ENCODE results near the gene RPUSD1.

RPUSD1 gene

GRCh38 chr16:794853-795466 lies 6.8 kb upstream of the RPUSD1 start:
- TF ChIP-seq CTCF (conservative IDR thresholded peaks at IDR 0.05; ENCODE audit: low read depth, low read length) = no peak

GRCh38 chr16:794091-794822 lies 6.1 kb upstream of the RPUSD1 start:
- no peak overlapping the region for H3K4me3 ChIP-seq (ENCODE audit: low read depth, low read length)
- no peak for DNase-seq (ENCODE audit: low read depth)
- TF ChIP-seq CTCF (conservative IDR thresholded peaks at IDR 0.05; ENCODE audit: low read depth, low read length) = no peak

More at GRCh38 chr16:794853-795466, 6.8 kb upstream of the RPUSD1 start:
- H3K4me3 ChIP-seq (ENCODE audit: low read depth, low read length) = no peak overlapping the region
- DNase-seq (ENCODE audit: low read depth) = no peak

GRCh38 chr16:793414-793813 lies 5.2 kb upstream of the RPUSD1 start:
- DNase-seq (ENCODE audit: low read depth) = no peak

GRCh38 chr16:792221-792995 lies 4.2 kb upstream of the RPUSD1 start:
- TF ChIP-seq CTCF (conservative IDR thresholded peaks at IDR 0.05; ENCODE audit: low read depth, low read length) = no peak
- H3K4me3 ChIP-seq (ENCODE audit: low read depth, low read length) = no peak overlapping the region
- DNase-seq (ENCODE audit: low read depth) = no peak

More at GRCh38 chr16:793414-793813, 5.2 kb upstream of the RPUSD1 start:
- TF ChIP-seq CTCF (conservative IDR thresholded peaks at IDR 0.05; ENCODE audit: low read depth, low read length) = no peak
- no peak overlapping the region for H3K4me3 ChIP-seq (ENCODE audit: low read depth, low read length)

- no peak for TF ChIP-seq CTCF (conservative IDR thresholded peaks at IDR 0.05; ENCODE audit: low read depth, low read length)
- no peak for DNase-seq (ENCODE audit: low read depth)
Observed at GRCh38 chr16:791131-791530, 3.0 kb upstream of the RPUSD1 start.

GRCh38 chr16:790086-790485 lies 1.9 kb upstream of the RPUSD1 start:
- no peak overlapping the region for H3K4me3 ChIP-seq (ENCODE audit: low read depth, low read length)
- TF ChIP-seq CTCF (conservative IDR thresholded peaks at IDR 0.05; ENCODE audit: low read depth, low read length) = no peak
- DNase-seq (ENCODE audit: low read depth) = no peak

More at GRCh38 chr16:791131-791530, 3.0 kb upstream of the RPUSD1 start:
- H3K4me3 ChIP-seq (ENCODE audit: low read depth, low read length) = no peak overlapping the region
